Breast epithelium (tissue), 3 donors: ENCODE measurements around the gene LPCAT3.

Experiments
- CTCF ChIP-seq, 3 donors: fragments of 450-650 bp; IDR thresholded peaks; one replicate each; pipeline ENCODE4 v1.5.1; 2016 to 2017; ENCODE audit warnings: antibody characterized with exemption in 3 of 3, mild to moderate bottlenecking in 3 of 3, moderate library complexity in 3 of 3
- POLR2AphosphoS5 ChIP-seq, 3 donors: sonication (generic); formaldehyde crosslinking; IDR thresholded peaks; one replicate each; pipeline ENCODE4 v1.6.1; 2017; ENCODE audit warnings: antibody characterized with exemption in 3 of 3

GRCh38 chr12:7064516-7064915 is 46.2 kb upstream of the LPCAT3 start:
- TF ChIP-seq CTCF (IDR thresholded peaks at IDR 0.05) (no peak), POLR2AphosphoS5 (IDR thresholded peaks at IDR 0.05) (no peak)
